ENCODE data around the gene NDRG3. TPM values are rescaled to one million over a fixed set of nuclear protein-coding genes. Genes with fewer than 3 reads are reported as not detected.
"Not testable (repeated sequence)": the region's sequence is repeated elsewhere in the genome, so short reads cannot be mapped to it uniquely, and the experiment has no call there.

NDRG3 gene
- total RNA-seq, 4 donors from 2014 or later: 19.2 to 24.2 (median 22.7) TPM

GRCh38 chr20:36613974-36614373, 131.9 kb downstream of the NDRG3 start:
- TF ChIP-seq CTCF (IDR thresholded peaks at IDR 0.05): no peak
- TF ChIP-seq EP300 (IDR thresholded peaks at IDR 0.05): no peak
- no peak for TF ChIP-seq POLR2A (IDR thresholded peaks at IDR 0.05)
- no peak for TF ChIP-seq POLR2AphosphoS5 (IDR thresholded peaks at IDR 0.05)
- no peak for DNase-seq (ENCODE audit: low spot score in 2 of 2)
- no peak overlapping the region for H3K27ac ChIP-seq
- no peaks in the 10 kb centered on the region for H3K27me3 ChIP-seq
- peaks cover 6% of the 10 kb centered on the region for H3K4me1 ChIP-seq
- WGBS: 61% methylated on average over 3 of the region's 3 CpGs
- no peak overlapping the region for H3K4me3 ChIP-seq
- H3K9me3 ChIP-seq: no peaks in the 10 kb centered on the region
- H3K36me3 ChIP-seq: peaks cover 58% of the 10 kb centered on the region

- DNase-seq (ENCODE audit: low spot score in 2 of 2): no peak
- no peaks in the 10 kb centered on the region for H3K27me3 ChIP-seq
- H3K4me3 ChIP-seq: no peak overlapping the region
- WGBS: 93% methylated on average over 5 of the region's 5 CpGs
- no peak overlapping the region for H3K27ac ChIP-seq
- TF ChIP-seq POLR2A (IDR thresholded peaks at IDR 0.05): no peak
- no peak for TF ChIP-seq POLR2AphosphoS5 (IDR thresholded peaks at IDR 0.05)
- TF ChIP-seq CTCF (IDR thresholded peaks at IDR 0.05): no peak
- no peak for TF ChIP-seq EP300 (IDR thresholded peaks at IDR 0.05)
- peaks cover 20% of the 10 kb centered on the region for H3K4me1 ChIP-seq
- H3K9me3 ChIP-seq: no peaks in the 10 kb centered on the region
- peaks cover 68% of the 10 kb centered on the region for H3K36me3 ChIP-seq
These were observed 134.3 kb downstream of the NDRG3 start for GRCh38 chr20:36611625-36612024.

- not testable (repeated sequence) for H3K4me3 ChIP-seq; H3K27ac ChIP-seq; DNase-seq (ENCODE audit: low spot score in 2 of 2); H3K27me3 ChIP-seq; H3K9me3 ChIP-seq
- 63% methylated on average over 6 of the region's 6 CpGs for WGBS
- peaks cover 53% of the 10 kb centered on the region for H3K36me3 ChIP-seq
- H3K4me1 ChIP-seq: peaks cover 24% of the 10 kb centered on the region
These were observed 137.5 kb downstream of the NDRG3 start for GRCh38 chr20:36608388-36608728.

- Histone ChIP-seq H3K4me3 (peak overlapping the region; percentile 90), H3K27ac (no peak overlapping the region)
- TF ChIP-seq POLR2AphosphoS5 (IDR thresholded peaks at IDR 0.05) (no peak), EP300 (IDR thresholded peaks at IDR 0.05) (no peak), POLR2A (IDR thresholded peaks at IDR 0.05) (no peak), CTCF (IDR thresholded peaks at IDR 0.05) (no peak)
These were observed 138.1 kb downstream of the NDRG3 start for GRCh38 chr20:36607586-36608387.

GRCh38 chr20:36606158-36607066, 139.5 kb downstream of the NDRG3 start:
- 2% methylated on average over 21 of the region's 31 CpGs for WGBS
- no peak for TF ChIP-seq POLR2A (IDR thresholded peaks at IDR 0.05)
- no peak for TF ChIP-seq POLR2AphosphoS5 (IDR thresholded peaks at IDR 0.05)
- no peak for TF ChIP-seq EP300 (IDR thresholded peaks at IDR 0.05)
- no peak for TF ChIP-seq CTCF (IDR thresholded peaks at IDR 0.05)
- H3K9me3 ChIP-seq: no peaks in the 10 kb centered on the region
- peak overlapping the region; percentile 90 for H3K4me3 ChIP-seq
- H3K4me1 ChIP-seq: peaks cover 24% of the 10 kb centered on the region
- no peaks in the 10 kb centered on the region for H3K27me3 ChIP-seq
- peak overlapping the region; percentile 91 for H3K27ac ChIP-seq
- DNase-seq (ENCODE audit: low spot score in 2 of 2): peak in 1 of 2 donors; percentile 81
- H3K36me3 ChIP-seq: peaks cover 34% of the 10 kb centered on the region

More at GRCh38 chr20:36607586-36608387, 138.1 kb downstream of the NDRG3 start:
- WGBS: 90% methylated on average over 7 of the region's 7 CpGs
- Histone ChIP-seq H3K27me3 (no peaks in the 10 kb centered on the region), H3K4me1 (peaks cover 24% of the 10 kb centered on the region), H3K9me3 (no peaks in the 10 kb centered on the region), H3K36me3 (peaks cover 47% of the 10 kb centered on the region)
- no peak for DNase-seq (ENCODE audit: low spot score in 2 of 2)
